Type B pancreatic cell (in vitro differentiated cells): ENCODE measurements around the gene JPT1. TPM values are rescaled to one million over a fixed set of nuclear protein-coding genes. Genes with fewer than 3 reads are reported as not detected.
A peak's percentile ranks its signal among the peaks of the same experiment; 100 is the strongest.

Source experiments
- DNase-seq: peaks from one replicate; pipeline ENCODE4 v3.0.0; 2021; ENCODE audit warnings: mixed read lengths; ENCODE audit not compliant: unreplicated experiment; ENCODE audit errors: extremely low spot score
- H3K27ac Mint-ChIP-seq: 2 replicates; pipeline ENCODE4 v1.8.0; 2021; ENCODE audit warnings: mild to moderate bottlenecking, mixed read lengths
- H3K27me3 Mint-ChIP-seq: 2 replicates; pipeline ENCODE4 v1.8.0; 2021; ENCODE audit warnings: mixed read lengths
- H3K36me3 Mint-ChIP-seq: 2 replicates; pipeline ENCODE4 v1.8.0; 2021; ENCODE audit warnings: mixed read lengths
- H3K4me1 Mint-ChIP-seq: one replicate; pipeline ENCODE4 v1.8.0; 2021; ENCODE audit warnings: mixed read lengths; ENCODE audit not compliant: unreplicated experiment
- H3K4me3 Mint-ChIP-seq: 2 replicates; pipeline ENCODE4 v1.8.0; 2021; ENCODE audit warnings: mild to moderate bottlenecking, mixed read lengths
- H3K9me3 Mint-ChIP-seq: 2 replicates; pipeline ENCODE4 v1.8.0; 2021; ENCODE audit warnings: mixed read lengths
- total RNA-seq: library from RNA; stranded (reverse); gene quantifications from 2 replicates; pipeline ENCODE4 v1.2.1, GENCODE V29; 2021; ENCODE audit warnings: low replicate concordance
- TF ChIP-seq, protein P1 (sequence below): fragments of 200-600 bp; sonication (generic); conservative IDR thresholded peaks from 2 replicates; pipeline ENCODE4 v1.5.0; 2021; ENCODE audit warnings: antibody characterized with exemption, mild to moderate bottlenecking

JPT1 gene
- total RNA-seq, 1 donor from 2014 or later, result 170 TPM

DNA sequence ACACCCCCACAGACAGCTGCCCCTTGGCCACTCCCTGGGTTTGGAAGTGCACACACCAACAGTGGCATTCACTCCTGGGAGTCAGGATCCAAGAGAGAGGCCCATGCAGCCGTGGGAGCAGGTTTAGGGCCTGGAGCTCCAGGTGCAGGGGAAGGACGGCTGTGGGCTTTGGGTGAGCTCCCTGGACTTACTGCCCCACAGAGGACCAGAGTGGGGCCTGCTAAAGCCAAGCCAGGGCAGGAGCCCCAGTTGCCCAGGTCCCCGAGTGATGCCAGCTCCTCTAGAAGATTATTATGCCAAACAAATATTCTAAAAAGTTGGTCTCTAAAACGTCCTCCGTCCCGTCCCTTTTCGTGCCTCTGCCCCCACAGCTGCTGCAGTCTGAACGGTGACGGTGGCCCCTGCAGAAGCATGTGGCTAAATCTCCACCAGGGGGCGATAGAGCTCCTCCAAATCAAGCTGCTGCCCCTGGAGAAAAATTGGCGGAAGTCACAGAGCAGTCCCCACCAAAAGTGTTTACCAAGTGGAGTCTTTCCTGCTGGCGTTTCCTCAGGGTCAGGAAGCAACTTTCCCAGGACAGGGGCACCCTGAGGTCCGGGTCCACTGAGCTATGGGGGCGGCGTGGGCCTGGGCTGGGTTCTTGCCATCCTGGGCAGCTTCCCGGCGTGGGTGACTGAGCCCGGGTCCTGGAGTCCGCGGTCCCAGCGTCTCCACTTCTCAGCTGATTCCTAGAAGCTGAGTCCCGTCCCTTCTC lies 40.3 kb downstream of the JPT1 start:
- peak overlapping the region; percentile 84 for H3K27ac Mint-ChIP-seq
- DNase-seq, result peak; percentile 88
- H3K36me3 Mint-ChIP-seq, result peaks cover 11% of the 10 kb centered on the region
- H3K27me3 Mint-ChIP-seq, result peaks cover under 1% of the 10 kb centered on the region
- H3K4me1 Mint-ChIP-seq, result peaks cover 25% of the 10 kb centered on the region
- peak overlapping the region; percentile 76 for H3K4me3 Mint-ChIP-seq
- TF ChIP-seq, protein P1, sequence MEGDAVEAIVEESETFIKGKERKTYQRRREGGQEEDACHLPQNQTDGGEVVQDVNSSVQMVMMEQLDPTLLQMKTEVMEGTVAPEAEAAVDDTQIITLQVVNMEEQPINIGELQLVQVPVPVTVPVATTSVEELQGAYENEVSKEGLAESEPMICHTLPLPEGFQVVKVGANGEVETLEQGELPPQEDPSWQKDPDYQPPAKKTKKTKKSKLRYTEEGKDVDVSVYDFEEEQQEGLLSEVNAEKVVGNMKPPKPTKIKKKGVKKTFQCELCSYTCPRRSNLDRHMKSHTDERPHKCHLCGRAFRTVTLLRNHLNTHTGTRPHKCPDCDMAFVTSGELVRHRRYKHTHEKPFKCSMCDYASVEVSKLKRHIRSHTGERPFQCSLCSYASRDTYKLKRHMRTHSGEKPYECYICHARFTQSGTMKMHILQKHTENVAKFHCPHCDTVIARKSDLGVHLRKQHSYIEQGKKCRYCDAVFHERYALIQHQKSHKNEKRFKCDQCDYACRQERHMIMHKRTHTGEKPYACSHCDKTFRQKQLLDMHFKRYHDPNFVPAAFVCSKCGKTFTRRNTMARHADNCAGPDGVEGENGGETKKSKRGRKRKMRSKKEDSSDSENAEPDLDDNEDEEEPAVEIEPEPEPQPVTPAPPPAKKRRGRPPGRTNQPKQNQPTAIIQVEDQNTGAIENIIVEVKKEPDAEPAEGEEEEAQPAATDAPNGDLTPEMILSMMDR, result peak; percentile 97
- H3K9me3 Mint-ChIP-seq, result no peaks in the 10 kb centered on the region

DNA sequence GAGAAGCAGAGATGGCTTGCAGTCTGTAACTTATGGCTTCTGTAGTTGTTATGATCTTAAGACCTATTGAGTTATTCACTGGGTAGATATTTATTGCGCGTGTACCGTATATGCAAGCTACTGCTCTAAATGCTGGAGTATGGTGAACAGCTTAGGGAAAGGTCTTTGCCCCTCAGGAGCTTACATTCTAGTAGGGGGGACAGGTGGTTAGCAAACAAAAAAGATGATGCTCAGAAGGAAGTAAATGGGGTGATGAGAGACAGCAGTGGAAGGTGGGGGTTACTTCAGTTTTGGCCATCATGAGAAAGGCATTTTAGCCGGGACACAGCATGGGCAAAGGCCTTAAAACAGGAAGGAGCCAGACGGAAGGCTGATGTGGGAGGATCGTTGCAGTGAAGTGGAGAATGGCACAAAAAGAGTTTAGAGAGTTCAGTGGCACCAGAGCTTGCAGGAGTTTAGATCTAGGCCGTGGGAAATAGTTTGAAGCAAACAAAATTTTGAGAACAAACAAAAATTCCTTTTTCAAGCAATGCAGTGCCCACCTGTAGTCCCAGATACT lies 42.5 kb downstream of the JPT1 start:
- Mint-ChIP-seq H3K36me3 (peaks cover 8% of the 10 kb centered on the region), H3K4me1 (peaks cover 29% of the 10 kb centered on the region)

DNA sequence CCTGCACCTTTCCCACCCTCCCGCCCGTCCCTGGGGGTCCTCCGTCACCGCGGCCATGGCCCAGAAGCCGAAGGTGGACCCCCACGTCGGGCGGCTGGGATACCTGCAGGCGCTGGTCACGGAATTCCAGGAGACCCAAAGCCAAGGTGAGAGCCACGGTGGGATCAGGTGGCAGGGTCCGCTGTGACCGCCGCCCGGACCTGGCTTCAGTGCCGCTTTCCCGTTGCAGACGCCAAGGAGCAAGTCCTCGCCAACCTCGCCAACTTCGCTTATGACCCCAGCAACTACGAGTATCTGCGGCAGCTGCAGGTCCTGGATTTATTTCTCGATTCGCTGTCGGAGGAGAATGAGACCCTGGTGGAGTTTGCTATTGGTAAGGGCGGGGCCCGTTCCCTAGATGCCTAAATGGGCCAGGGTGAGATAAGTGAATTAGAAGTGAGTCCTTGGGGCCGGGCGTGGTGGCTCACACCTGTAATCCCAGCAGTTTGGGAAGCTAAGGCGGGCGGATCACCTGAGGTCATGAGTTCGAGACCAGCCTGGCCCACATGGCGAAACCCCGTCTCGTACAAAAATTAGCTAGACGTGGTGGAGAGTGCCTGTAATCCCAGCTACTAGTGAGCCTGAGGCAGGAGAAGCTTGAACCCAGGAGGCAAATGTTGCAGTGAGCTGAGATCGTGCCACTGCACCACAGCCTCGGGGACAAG lies 43.9 kb downstream of the JPT1 start:
- TF ChIP-seq, protein P1, result no peak

More for the DNA sequence above, 42.5 kb downstream of the JPT1 start:
- Mint-ChIP-seq H3K27me3 (peaks cover 4% of the 10 kb centered on the region), H3K27ac (peak overlapping the region; percentile 22), H3K9me3 (no peaks in the 10 kb centered on the region), H3K4me3 (peak overlapping the region; percentile 70)
- TF ChIP-seq, protein P1, result no peak
- no peak for DNase-seq

DNA sequence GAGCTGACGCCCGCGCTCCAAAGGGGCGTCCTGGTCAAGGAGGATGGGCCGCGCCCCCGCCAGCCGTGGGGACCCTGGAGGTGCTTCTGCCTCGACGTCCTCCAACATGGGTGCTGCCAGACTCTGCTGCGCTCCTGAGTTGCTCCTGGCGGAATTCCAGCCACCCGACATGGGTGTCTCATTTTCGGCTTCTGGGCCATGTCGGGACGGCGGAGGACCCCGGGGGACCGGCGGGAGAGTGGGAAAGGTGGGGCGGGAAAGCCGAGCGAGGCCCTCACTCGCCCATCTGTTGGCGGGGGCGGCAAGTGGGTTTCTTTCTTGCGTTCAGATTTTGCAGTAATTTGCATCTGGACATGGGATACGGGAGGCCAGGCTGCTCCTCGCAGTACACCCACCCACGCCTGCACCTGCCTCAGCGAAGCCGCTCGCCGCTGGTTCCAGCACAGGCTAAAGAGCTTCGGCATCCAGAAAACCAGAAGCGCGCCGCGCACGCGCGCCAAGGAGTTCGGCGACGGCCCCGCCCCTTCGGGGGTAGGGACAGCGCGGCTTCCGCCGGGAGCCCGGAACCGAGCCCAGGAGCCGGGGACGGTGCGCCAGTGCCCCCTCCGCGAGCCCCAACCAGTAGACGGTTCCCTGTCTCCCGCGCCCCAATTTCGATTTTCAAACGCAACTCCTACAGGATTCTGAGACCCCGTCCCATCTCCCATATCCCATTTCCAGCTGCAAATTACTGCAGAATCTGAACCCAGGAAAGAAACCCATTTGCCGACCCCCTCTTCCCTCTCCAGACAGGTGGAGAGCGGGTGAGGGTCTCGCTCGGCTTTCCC lies 44.7 kb downstream of the JPT1 start, which contains the start of gene ARMC7:
Gene ARMC7, plus strand, starts transcription at position 563 of the 827 bp plus-strand sequence. CDS start 320 bp downstream, outside the sequence.
- Mint-ChIP-seq H3K27me3 (peaks cover 4% of the 10 kb centered on the region), H3K9me3 (no peaks in the 10 kb centered on the region), H3K4me1 (peaks cover 29% of the 10 kb centered on the region), H3K4me3 (peak within 1 kb of the TSS; percentile 91), H3K36me3 (peaks cover 13% of the 10 kb centered on the region), H3K27ac (peak within 1 kb of the TSS; percentile 83)
- peak; percentile 92 for DNase-seq
- TF ChIP-seq, protein P1, result no peak

More for the DNA sequence above, 43.9 kb downstream of the JPT1 start:
- Mint-ChIP-seq H3K36me3 (peaks cover 12% of the 10 kb centered on the region), H3K27me3 (peaks cover 4% of the 10 kb centered on the region), H3K9me3 (no peaks in the 10 kb centered on the region), H3K4me1 (peaks cover 33% of the 10 kb centered on the region), H3K27ac (peak overlapping the region; percentile 83), H3K4me3 (peak overlapping the region; percentile 91)
- DNase-seq, result no peak

DNA sequence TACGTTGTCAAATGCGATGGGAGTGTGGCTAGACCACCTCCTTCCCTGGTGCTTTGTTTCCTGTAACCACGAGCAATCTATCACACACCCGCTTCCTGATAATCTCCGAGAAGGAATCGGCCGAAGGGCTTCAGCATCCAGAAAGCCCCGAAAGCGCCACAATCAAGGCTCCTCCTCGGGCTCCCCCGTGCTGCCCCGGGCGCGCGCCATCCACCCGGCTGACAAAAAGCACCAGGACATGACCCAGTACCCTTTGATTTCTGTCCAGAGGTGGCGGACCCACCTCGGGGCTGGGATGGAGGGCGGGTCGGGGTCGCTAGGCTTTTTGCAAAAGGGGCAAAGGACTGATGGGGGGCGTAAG lies 45.3 kb downstream of the JPT1 start:
- Mint-ChIP-seq H3K27ac (peak overlapping the region; percentile 78), H3K9me3 (no peaks in the 10 kb centered on the region), H3K4me3 (peak overlapping the region; percentile 91), H3K27me3 (peaks cover 4% of the 10 kb centered on the region), H3K36me3 (peaks cover 13% of the 10 kb centered on the region), H3K4me1 (peaks cover 23% of the 10 kb centered on the region)
- TF ChIP-seq, protein P1, result no peak
- no peak for DNase-seq
